ENCODE measurements around the gene MYBBP1A.

Gene MYBBP1A

DNA sequence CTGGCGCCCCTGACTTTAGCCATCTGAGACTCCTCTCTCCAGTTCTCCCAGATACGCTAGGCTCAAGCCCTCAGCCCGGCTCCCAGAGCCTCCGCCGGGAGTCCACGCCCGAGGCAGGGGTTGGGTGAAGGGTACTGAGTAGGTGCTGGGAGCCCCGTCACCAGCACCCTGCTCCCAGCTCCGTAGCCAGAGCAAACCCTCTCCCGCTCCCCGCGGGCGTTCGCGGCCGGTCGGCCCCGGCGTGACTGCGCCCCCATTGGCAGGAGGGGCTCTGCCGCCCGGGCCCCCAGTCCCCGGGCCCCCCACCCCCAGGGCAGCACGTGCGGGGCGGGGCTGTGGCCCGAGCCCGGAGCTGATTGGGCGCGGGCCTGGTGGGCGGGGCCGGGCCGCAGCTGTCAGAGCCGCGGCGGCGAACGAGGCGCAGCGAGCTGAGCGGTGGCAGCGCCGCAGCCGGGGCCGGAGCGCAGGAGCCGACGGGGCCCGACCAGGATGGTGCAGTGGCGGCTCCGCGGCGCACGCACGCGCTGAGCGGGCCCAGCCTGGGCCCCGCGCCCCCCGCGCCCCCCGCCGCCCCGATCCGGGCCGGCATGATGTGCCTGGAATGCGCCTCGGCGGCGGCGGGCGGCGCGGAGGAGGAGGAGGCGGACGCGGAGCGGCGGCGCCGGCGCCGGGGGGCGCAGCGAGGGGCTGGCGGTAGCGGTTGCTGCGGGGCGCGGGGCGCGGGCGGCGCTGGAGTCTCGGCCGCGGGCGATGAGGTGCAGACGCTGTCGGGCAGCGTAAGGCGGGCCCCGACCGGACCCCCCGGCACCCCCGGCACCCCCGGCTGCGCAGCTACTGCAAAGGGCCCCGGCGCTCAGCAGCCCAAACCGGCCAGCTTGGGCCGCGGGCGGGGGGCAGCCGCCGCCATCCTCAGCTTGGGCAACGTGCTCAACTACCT is 56.5 kb downstream of the MYBBP1A start, which contains the start of gene SPNS2:
Gene SPNS2 (plus strand): TSS at position 421 of the 937 bp plus-strand sequence. CDS start 167 bp downstream, at position 588.
- H3K36me3 Mint-ChIP-seq (ENCODE audit: low read depth) = no peaks in the 10 kb centered on the region
- H3K4me1 Mint-ChIP-seq (ENCODE audit: low read depth) = peaks cover 9% of the 10 kb centered on the region
- no peaks in the 10 kb centered on the region for H3K9me3 Mint-ChIP-seq
- H3K4me3 Mint-ChIP-seq = peak within 1 kb of the TSS; percentile 68
- peaks cover 49% of the 10 kb centered on the region for H3K27me3 Mint-ChIP-seq (ENCODE audit: low read depth)
- H3K27ac Mint-ChIP-seq = no peak within 1 kb of the TSS

DNA sequence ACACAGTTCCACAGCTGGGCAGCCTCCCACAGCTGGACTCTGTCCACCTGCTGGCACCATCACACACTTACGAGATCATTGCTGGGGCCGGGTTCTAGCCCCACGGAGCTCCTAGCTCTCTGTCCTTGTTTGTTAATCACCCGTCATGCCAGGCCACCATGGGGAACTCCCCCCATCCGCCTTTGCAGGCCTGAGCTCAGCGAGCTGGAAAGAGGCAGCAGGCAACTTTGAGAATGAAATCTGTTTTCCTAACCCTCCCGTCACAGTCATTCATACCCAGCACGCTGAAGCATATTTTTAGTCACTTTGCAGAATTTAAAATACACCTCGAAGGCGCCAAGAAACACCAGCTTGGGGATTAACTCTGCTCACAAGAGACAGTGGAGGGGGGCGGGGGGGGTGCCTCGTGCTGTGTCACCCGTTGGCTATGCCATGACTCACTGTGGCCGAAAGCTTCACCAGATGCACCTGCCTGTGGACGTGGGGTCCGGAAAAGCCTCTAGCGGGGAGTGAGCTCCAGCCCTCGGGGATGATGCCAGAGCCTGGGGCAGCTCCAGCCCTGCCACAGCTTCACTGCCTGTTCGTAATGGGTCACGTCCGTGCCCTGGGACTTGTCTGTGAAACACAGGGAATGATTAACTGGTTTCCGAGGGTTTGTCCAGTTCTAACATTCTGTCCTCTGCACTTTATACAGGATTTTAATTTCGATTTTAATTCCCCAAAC is 57.9 kb downstream of the MYBBP1A start:
- Mint-ChIP-seq H3K4me1 (ENCODE audit: low read depth) (peaks cover 18% of the 10 kb centered on the region), H3K9me3 (no peaks in the 10 kb centered on the region), H3K4me3 (no peak overlapping the region), H3K36me3 (ENCODE audit: low read depth) (no peaks in the 10 kb centered on the region), H3K27ac (no peak overlapping the region), H3K27me3 (ENCODE audit: low read depth) (peaks cover 42% of the 10 kb centered on the region)

DNA sequence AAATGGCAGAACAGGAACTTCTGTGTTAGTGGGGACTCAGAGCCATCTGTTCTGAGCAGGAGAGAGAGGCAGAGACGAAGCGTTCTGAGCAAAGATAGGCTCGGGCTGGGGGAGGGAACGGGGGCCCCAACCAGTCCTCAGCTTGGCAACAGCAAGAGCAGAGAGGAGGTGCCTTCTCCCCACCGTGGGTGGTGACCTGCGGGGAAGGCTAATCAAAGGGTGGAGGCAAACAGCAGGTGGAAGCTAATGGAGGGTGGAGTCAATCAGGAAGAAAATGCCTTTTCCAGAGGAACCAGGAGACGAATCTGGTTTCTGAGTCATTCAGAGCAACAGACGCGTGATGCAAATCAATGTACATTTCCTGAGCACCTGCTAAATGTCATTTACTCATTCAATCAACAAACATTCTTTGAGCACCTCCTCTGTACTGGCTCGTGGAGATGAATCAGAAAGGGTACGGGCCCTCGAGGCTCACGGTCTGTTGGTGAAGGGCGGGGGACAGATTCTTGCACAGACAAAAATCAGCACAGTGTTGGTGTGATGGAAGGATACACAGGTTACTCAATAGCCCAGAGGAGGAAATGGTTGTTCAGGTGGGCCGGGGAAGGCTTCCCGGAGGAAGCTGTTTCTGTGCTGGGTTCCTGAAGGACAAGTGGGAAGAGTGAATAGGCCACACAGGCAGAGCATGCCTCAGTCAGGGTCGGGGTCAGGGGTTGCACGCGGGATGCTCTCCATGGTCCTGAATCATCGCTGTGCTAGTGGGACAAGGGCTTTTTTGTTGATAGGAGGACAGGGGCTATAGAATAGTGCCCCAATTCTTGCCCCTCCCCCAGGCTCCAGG is 62.2 kb downstream of the MYBBP1A start:
- Mint-ChIP-seq H3K27me3 (ENCODE audit: low read depth) (peaks cover 15% of the 10 kb centered on the region), H3K4me1 (ENCODE audit: low read depth) (peaks cover 9% of the 10 kb centered on the region), H3K4me3 (no peak overlapping the region), H3K9me3 (no peaks in the 10 kb centered on the region), H3K27ac (no peak overlapping the region), H3K36me3 (ENCODE audit: low read depth) (no peaks in the 10 kb centered on the region)

DNA sequence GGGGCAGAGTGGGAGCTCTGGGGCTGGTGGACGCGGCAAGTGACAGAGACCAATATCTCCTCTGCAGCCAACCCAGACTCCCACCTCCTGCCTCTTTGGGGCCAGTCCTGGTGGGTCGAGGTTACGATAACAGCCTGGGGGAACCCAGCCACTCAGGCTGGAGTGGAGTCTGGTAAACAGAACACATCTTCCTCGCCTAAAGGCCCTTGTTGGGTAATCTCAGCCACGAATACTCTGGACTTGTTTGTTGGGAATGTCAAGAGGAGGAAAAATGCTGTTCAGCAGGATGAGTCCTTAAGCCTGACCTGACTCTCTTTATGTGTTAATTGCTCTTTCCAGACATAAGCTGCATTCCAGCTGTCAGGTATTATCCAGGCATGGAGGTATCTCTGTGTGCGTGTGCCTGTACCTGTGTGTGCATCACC is 64.5 kb downstream of the MYBBP1A start:
- Mint-ChIP-seq H3K9me3 (no peaks in the 10 kb centered on the region), H3K27ac (no peak overlapping the region), H3K4me3 (no peak overlapping the region), H3K36me3 (ENCODE audit: low read depth) (no peaks in the 10 kb centered on the region), H3K4me1 (ENCODE audit: low read depth) (peaks cover 21% of the 10 kb centered on the region), H3K27me3 (ENCODE audit: low read depth) (peaks cover 4% of the 10 kb centered on the region)

DNA sequence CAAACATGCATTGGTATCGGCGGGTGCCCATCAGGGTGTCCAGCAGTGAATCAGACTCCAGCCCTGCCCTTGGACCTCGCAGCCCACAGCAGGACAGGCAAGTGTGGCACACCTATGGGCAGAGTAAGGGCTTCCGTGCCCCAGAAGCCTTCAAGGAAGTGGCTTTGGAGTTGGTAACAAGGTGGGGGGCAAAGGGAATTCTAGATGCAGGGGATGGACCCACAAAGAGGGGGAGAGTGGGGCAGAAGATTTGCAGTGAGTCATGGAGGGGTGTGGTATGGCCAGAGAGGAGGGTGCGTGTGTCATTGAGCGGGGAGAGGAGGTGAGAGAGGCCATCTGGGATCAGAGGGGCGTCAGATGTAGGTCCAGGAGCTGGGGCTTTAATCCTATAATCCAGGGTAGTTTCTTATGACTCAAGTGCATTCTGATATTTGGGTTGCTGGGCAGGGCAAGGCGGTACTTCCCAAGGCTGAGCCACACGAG is 65.0 kb downstream of the MYBBP1A start:
- Mint-ChIP-seq H3K4me1 (ENCODE audit: low read depth) (peaks cover 22% of the 10 kb centered on the region), H3K9me3 (no peaks in the 10 kb centered on the region), H3K36me3 (ENCODE audit: low read depth) (no peaks in the 10 kb centered on the region), H3K27ac (no peak overlapping the region), H3K27me3 (ENCODE audit: low read depth) (peaks cover 4% of the 10 kb centered on the region), H3K4me3 (no peak overlapping the region)

DNA sequence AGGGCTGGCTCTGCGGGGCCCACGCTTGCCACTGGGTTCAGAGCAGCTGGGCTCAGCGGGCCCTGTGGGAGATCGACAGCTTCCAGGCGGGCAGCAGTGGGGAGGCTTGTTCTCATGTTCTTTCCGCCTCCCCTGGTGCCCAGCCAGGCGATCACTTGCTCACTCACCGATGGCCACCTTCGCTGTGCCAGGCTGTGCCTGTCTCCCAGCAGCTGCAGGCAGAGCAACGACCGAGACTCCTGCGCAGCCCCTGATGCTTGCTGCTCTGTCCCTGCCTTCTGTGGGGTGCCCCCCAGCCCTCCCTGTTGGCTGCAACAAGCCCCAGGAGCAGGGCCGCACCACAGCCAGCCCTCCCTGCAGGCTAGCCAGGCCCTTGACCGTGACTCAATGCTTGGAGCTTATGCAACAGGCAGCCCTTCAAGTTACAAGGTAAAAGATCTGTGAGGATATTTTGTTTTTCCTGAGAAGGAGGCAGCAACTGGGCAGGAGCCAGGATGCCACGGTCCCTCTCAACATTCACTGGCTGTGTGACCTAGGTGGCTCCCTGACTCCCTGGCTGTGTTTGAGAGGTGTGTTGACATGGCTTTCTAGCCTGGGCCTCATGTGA is 66.1 kb downstream of the MYBBP1A start:
- H3K9me3 Mint-ChIP-seq = no peaks in the 10 kb centered on the region
- H3K4me3 Mint-ChIP-seq = no peak overlapping the region

More for the DNA sequence above, 66.1 kb downstream of the MYBBP1A start:
- Mint-ChIP-seq H3K36me3 (ENCODE audit: low read depth) (no peaks in the 10 kb centered on the region), H3K27me3 (ENCODE audit: low read depth) (no peaks in the 10 kb centered on the region), H3K27ac (no peak overlapping the region), H3K4me1 (ENCODE audit: low read depth) (peaks cover 22% of the 10 kb centered on the region)
